IPS-18c (cell line): ENCODE results near the gene SYS1.
"Not testable (repeated sequence)": the region's sequence is repeated elsewhere in the genome, so short reads cannot be mapped to it uniquely, and the experiment has no call there.

Experiments
- H3K4me3 ChIP-seq: 2 replicates; pipeline ENCODE4 v1.7.0; 2013; ENCODE audit warnings: low read depth, mild to moderate bottlenecking, low read length, moderate library complexity; ENCODE audit not compliant: insufficient read depth
- H3K9me3 ChIP-seq: one replicate; pipeline ENCODE4 v1.6.1; 2013; ENCODE audit warnings: mild to moderate bottlenecking, low read length, moderate library complexity; ENCODE audit not compliant: control insufficient read depth, insufficient read depth

SYS1 gene

GRCh38 chr20:45347297-45347935 is 15.5 kb upstream of the SYS1 start:
- Histone ChIP-seq H3K9me3 (no peaks in the 10 kb centered on the region), H3K4me3 (peak overlapping the region; percentile 78)

- H3K9me3 ChIP-seq: no peaks in the 10 kb centered on the region
- H3K4me3 ChIP-seq: peak within 1 kb of the TSS; percentile 78
These were observed 14.8 kb upstream of the SYS1 start, which contains the start of gene SDC4 for GRCh38 chr20:45347936-45348778. TSS of gene SDC4 (minus strand) at chr20:45348424. CDS start at chr20:45348384, 40 bp downstream.

- Histone ChIP-seq H3K4me3 (no peak overlapping the region), H3K9me3 (no peaks in the 10 kb centered on the region)
These were observed 12.7 kb upstream of the SYS1 start for GRCh38 chr20:45350217-45350616.

GRCh38 chr20:45350795-45351194 is 12.2 kb upstream of the SYS1 start:
- H3K9me3 ChIP-seq, H3K4me3 ChIP-seq: not testable (repeated sequence)

- no peaks in the 10 kb centered on the region for H3K9me3 ChIP-seq
These were observed 10.2 kb upstream of the SYS1 start for GRCh38 chr20:45352729-45353128.

GRCh38 chr20:45353746-45354145 is 9.2 kb upstream of the SYS1 start:
- no peaks in the 10 kb centered on the region for H3K9me3 ChIP-seq
- H3K4me3 ChIP-seq: no peak overlapping the region

More at GRCh38 chr20:45352729-45353128, 10.2 kb upstream of the SYS1 start:
- H3K4me3 ChIP-seq: no peak overlapping the region

- no peak overlapping the region for H3K4me3 ChIP-seq
- no peaks in the 10 kb centered on the region for H3K9me3 ChIP-seq
These were observed 8.3 kb upstream of the SYS1 start for GRCh38 chr20:45354423-45355208.

- Histone ChIP-seq H3K9me3 (no peaks in the 10 kb centered on the region), H3K4me3 (no peak overlapping the region)
These were observed 7.5 kb upstream of the SYS1 start for GRCh38 chr20:45355209-45356084.

- no peak overlapping the region; the same call in 1 of the 2 replicates for H3K4me3 ChIP-seq
- H3K9me3 ChIP-seq: no peaks in the 10 kb centered on the region
These were observed 4.5 kb upstream of the SYS1 start for GRCh38 chr20:45358282-45359068.

GRCh38 chr20:45359069-45359405 is 3.9 kb upstream of the SYS1 start:
- H3K9me3 ChIP-seq: no peaks in the 10 kb centered on the region
- no peak overlapping the region for H3K4me3 ChIP-seq

GRCh38 chr20:45359406-45360148 is 3.4 kb upstream of the SYS1 start:
- Histone ChIP-seq H3K4me3 (no peak overlapping the region), H3K9me3 (no peaks in the 10 kb centered on the region)

- no peak overlapping the region for H3K4me3 ChIP-seq
- H3K9me3 ChIP-seq: no peaks in the 10 kb centered on the region
These were observed 1.2 kb upstream of the SYS1 start for GRCh38 chr20:45361793-45362192.

- H3K9me3 ChIP-seq: no peaks in the 10 kb centered on the region
- H3K4me3 ChIP-seq: peak overlapping the region; percentile 98
These were observed 896 bp downstream of the SYS1 start for GRCh38 chr20:45363611-45364492.

- Histone ChIP-seq H3K9me3 (no peaks in the 10 kb centered on the region), H3K4me3 (no peak overlapping the region)
These were observed 2.6 kb downstream of the SYS1 start for GRCh38 chr20:45365444-45365970.

GRCh38 chr20:45366192-45366591 is 3.2 kb downstream of the SYS1 start:
- no peaks in the 10 kb centered on the region for H3K9me3 ChIP-seq
- no peak overlapping the region for H3K4me3 ChIP-seq
